Testis (tissue), 3 donors: Measurements from ENCODE around the gene SLC51B. TPM values are rescaled to one million over a fixed set of nuclear protein-coding genes. Genes with fewer than 3 reads are reported as not detected.

ENCODE experiments used
- DNase-seq: peaks from one replicate; pipeline ENCODE4 v3.0.0-alpha.2; 2019
- H3K27ac ChIP-seq, 2 donors: fragments of 200-600 bp; sonication (generic); one replicate each; pipeline ENCODE4 v1.5.1; 2019
- H3K27me3 ChIP-seq: fragments of 200-600 bp; sonication (generic); one replicate; pipeline ENCODE4 v1.5.1; 2019
- H3K36me3 ChIP-seq: fragments of 200-600 bp; sonication (generic); one replicate; pipeline ENCODE4 v1.5.1; 2017; ENCODE audit warnings: low read depth; ENCODE audit errors: missing control alignments
- H3K4me1 ChIP-seq: fragments of 200-600 bp; sonication (generic); one replicate; pipeline ENCODE4 v1.5.1; 2019
- H3K4me3 ChIP-seq, 2 donors: fragments of 200-600 bp; sonication (generic); one replicate each; pipeline ENCODE4 v1.5.1; 2017 to 2019
- H3K9me3 ChIP-seq: fragments of 200-600 bp; sonication (generic); one replicate; pipeline ENCODE4 v1.5.1; 2017
- POLR2A ChIP-seq: fragments of 450-650 bp; IDR thresholded peaks from one replicate; pipeline ENCODE4 v1.6.1; 2017; ENCODE audit warnings: antibody characterized with exemption, mild to moderate bottlenecking, moderate library complexity
- WGBS, 2 donors: methylation state at CpG; one replicate each; pipeline ENCODE4 v1.1.5; 2018; 5-methylcytosine and 5-hydroxymethylcytosine counted together
- intact Hi-C: fragments of 100-400 bp; cut with DNase I; formaldehyde crosslinking; loops from one replicate; pipeline ENCODE4 v1.15.1; 2023; ENCODE audit warnings: low total_unique reads
- polyA plus RNA-seq: library from polyadenylated mRNA; stranded (reverse); fragments of 350-450 nt; fragmentation: Illumina TruSeq; extraction: RNeasy Lipid Tissue Mini Kit (QIAGEN cat#74804); gene quantifications from one replicate; pipeline ENCODE4 v1.2.3, GENCODE V29; 2014; ENCODE audit warnings: low read depth, low replicate concordance; ENCODE audit not compliant: insufficient read depth
- total RNA-seq, 2 donors: library from RNA; depleted of rRNA; stranded (reverse); fragments of >200 nt; gene quantifications; one replicate each; pipeline ENCODE4 v1.2.3, GENCODE V29; 2016
- TF ChIP-seq, protein P1 (sequence below), 3 experiments: fragments of 450-650 bp in 2 of 3; fragments of 200-600 bp in 1 of 3; sonication (generic) in 1 of 3; IDR thresholded peaks; one replicate each; pipeline ENCODE4 v1.5.1; 2016 to 2019; ENCODE audit warnings: antibody characterized with exemption in 3 of 3, mild to moderate bottlenecking in 2 of 3, moderate library complexity in 1 of 3

Gene SLC51B
- total and polyA plus RNA-seq, 3 donors from 2014 or later = 1.1 to 13.6 (median 3.8) TPM

DNA sequence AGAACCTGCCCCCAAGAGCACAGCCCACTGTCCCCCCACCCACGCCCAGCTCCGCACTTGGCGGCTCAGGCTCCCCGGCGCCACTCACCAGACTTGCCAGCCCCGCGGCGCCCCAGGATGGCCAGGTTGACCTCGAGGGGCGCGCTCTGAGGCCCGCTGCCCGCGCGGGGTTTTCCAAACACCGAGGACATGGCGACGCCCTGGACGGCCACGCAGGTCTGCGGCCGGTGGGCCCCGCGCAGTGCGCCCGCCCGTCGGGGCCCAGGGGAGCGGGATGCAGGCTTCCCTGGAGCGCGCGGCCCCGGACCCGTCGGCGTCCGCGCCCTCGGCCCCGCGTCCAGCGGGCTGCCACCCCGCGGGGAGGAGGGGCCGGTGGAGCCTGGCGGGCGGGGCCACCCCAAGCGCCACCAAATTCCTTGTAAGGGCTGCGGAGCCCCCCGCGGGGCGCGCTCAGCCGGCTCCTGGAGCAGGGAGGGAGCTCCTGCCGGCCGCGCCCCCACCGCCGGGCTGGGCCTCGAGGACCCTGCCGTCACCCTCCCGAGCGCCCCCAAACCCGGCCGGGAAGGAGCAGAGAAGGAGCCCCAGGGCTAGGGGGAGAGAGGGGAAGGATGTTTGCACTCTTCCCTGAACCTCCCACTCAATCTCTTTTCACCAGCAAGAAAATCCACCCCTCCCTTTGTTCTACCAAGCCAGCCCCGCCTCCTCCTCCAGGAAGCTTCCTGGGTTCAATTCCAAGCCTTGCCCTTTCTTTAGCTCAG is 22.6 kb downstream of the SLC51B start, which contains the start of gene RASL12:
TSS of gene RASL12 (minus strand) at position 347 of the 758 bp plus-strand sequence. CDS start at position 191, 156 bp downstream.
- 1 to 12% methylated on average over 15 to 62 of the region's 66 CpGs for WGBS, 2 donors
- peak within 1 kb of the TSS; percentile 86 to 88 for H3K27ac ChIP-seq
- H3K4me3 ChIP-seq = peak within 1 kb of the TSS; percentile 57 to 75
- no peaks in the 10 kb centered on the region for H3K36me3 ChIP-seq
- no peaks in the 10 kb centered on the region for H3K9me3 ChIP-seq
- peaks cover 66% of the 10 kb centered on the region for H3K4me1 ChIP-seq
- TF ChIP-seq, protein P1, sequence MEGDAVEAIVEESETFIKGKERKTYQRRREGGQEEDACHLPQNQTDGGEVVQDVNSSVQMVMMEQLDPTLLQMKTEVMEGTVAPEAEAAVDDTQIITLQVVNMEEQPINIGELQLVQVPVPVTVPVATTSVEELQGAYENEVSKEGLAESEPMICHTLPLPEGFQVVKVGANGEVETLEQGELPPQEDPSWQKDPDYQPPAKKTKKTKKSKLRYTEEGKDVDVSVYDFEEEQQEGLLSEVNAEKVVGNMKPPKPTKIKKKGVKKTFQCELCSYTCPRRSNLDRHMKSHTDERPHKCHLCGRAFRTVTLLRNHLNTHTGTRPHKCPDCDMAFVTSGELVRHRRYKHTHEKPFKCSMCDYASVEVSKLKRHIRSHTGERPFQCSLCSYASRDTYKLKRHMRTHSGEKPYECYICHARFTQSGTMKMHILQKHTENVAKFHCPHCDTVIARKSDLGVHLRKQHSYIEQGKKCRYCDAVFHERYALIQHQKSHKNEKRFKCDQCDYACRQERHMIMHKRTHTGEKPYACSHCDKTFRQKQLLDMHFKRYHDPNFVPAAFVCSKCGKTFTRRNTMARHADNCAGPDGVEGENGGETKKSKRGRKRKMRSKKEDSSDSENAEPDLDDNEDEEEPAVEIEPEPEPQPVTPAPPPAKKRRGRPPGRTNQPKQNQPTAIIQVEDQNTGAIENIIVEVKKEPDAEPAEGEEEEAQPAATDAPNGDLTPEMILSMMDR (IDR thresholded peaks at IDR 0.05) = no peak
- TF ChIP-seq POLR2A = no peak
- no peak for DNase-seq
- no peaks in the 10 kb centered on the region for H3K27me3 ChIP-seq
- intact Hi-C loops = no loop called here

DNA sequence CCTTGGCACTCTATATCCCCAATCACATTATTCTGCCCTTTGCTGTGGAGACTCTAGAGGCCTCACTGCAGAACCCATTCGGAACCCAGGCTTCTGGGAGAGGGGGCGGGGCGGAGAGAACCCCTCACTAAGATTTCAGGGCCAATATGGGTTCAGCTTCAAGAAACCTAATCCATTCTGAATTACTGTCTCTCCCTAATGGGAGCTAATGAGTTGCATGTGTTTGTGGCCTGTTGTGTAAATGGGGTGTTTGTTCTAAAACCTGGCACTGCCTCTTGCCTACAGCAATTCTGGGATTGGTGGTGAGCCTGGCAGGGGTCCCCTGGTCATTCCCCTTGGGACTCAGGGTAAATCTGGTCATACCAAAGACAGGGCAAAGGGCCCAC is 23.2 kb downstream of the SLC51B start:
- H3K36me3 ChIP-seq = no peaks in the 10 kb centered on the region
- peak overlapping the region; percentile 86 to 88 for H3K27ac ChIP-seq
- no peak for TF ChIP-seq POLR2A
- TF ChIP-seq, protein P1 (IDR thresholded peaks at IDR 0.05) = no peak
- H3K27me3 ChIP-seq = no peaks in the 10 kb centered on the region
- H3K9me3 ChIP-seq = no peaks in the 10 kb centered on the region
- no peak for DNase-seq
- peaks cover 62% of the 10 kb centered on the region for H3K4me1 ChIP-seq
- intact Hi-C loops = no loop called here
- peak overlapping the region in 1 of 2 donors; percentile 75 for H3K4me3 ChIP-seq
- WGBS, 2 donors = 42 to 51% methylated on average over 3 of the region's 3 CpGs

DNA sequence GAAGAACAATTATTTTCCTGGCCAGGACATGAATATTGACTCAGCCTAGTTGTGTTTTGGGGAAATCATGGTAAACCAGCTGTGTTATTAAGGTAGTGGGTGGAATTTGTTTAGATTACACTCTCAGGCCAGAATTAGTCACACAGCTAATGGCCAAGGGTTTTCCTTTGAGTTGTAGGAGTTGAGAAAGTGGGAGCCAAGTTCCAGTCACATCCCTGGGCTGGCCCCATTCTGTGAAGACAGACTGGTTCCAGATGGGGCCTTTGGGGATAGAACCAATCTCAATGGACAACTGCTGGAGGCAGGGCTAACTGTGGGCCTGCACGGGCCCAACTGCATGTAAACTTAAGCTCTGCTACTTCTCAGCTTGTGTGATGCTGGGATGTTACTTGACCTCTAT is 24.0 kb downstream of the SLC51B start:
- peaks cover 54% of the 10 kb centered on the region for H3K4me1 ChIP-seq
- 44 to 56% methylated on average over 1 of the region's 1 CpG for whole genome bisulfite sequencing, 2 donors
- intact Hi-C loops = no loop called here
- H3K4me3 ChIP-seq = no peak overlapping the region
- TF ChIP-seq, protein P1 (IDR thresholded peaks at IDR 0.05) = no peak
- TF ChIP-seq POLR2A = no peak
- no peaks in the 10 kb centered on the region for H3K9me3 ChIP-seq
- H3K36me3 ChIP-seq = no peaks in the 10 kb centered on the region
- peak overlapping the region; percentile 37 to 88 for H3K27ac ChIP-seq
- DNase-seq = no peak
- H3K27me3 ChIP-seq = no peaks in the 10 kb centered on the region

DNA sequence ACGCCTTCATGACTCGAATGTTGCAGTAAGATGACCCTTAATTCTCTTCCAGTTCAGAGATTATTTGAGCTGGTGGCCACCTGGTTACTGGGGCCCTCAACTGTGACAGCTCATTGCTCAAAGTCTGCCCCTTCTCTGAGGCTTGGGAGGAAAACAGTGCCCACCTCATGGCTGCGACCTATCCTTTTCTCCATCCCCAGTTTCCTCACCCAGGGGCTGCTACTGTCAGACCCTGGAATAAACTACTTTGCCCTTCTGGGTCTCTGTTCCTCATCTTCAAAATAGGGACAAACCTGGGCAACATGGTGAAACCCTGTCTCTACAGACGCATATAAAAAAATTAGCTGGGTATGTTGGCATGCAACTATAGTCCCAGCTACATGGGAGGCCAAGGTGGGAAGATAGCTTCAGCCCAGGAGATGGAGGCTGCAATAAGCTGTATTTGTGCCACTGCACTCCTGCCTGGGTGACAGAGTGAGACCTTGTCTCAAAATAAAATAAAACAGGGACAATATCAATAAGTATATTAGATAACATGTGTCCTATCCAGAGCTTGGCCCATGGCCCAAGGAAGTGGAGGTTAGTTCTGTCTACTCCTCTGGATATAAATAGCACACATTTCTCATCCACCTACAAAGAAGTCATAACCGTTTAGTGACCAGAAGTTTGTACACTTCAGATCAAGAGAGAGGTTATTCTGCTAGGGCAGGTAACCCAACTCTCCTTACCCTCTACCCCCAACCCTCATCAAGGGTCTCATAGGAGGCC is 24.8 kb downstream of the SLC51B start:
- Histone ChIP-seq H3K4me3 (no peak overlapping the region), H3K36me3 (no peaks in the 10 kb centered on the region), H3K27ac (peak overlapping the region in 1 of 2 donors; percentile 28), H3K27me3 (no peaks in the 10 kb centered on the region), H3K4me1 (peaks cover 46% of the 10 kb centered on the region), H3K9me3 (no peaks in the 10 kb centered on the region)
- intact Hi-C loops = no loop called here
- 61 to 62% methylated on average over 5 of the region's 5 CpGs for WGBS, 2 donors
- TF ChIP-seq, protein P1 (IDR thresholded peaks at IDR 0.05) = no peak
- no peak for TF ChIP-seq POLR2A
- DNase-seq = no peak
